ENCODE results near the gene PSMG2.
"Not testable (repeated sequence)": the region's sequence is repeated elsewhere in the genome, so short reads cannot be mapped to it uniquely, and the experiment has no call there.

PSMG2 gene

GRCh38 chr18:12758566-12758965 is 55.7 kb downstream of the PSMG2 start:
- DNase-seq (ENCODE audit: low read depth in 2 of 3, low spot score in 2 of 3), result not testable (repeated sequence)

GRCh38 chr18:12765126-12765525 is 62.3 kb downstream of the PSMG2 start:
- no peak for DNase-seq (ENCODE audit: low read depth in 2 of 3, low spot score in 2 of 3)

- no peak for DNase-seq (ENCODE audit: low read depth in 2 of 3, low spot score in 2 of 3)
These were observed 62.7 kb downstream of the PSMG2 start for GRCh38 chr18:12765586-12765985.

- no peak for DNase-seq (ENCODE audit: low read depth in 2 of 3, low spot score in 2 of 3)
These were observed 64.2 kb downstream of the PSMG2 start for GRCh38 chr18:12766986-12767433.

GRCh38 chr18:12767580-12768155 is 64.8 kb downstream of the PSMG2 start:
- no peak for DNase-seq (ENCODE audit: low read depth in 2 of 3, low spot score in 2 of 3)

GRCh38 chr18:12768625-12769024 is 65.8 kb downstream of the PSMG2 start:
- no peak for DNase-seq (ENCODE audit: low read depth in 2 of 3, low spot score in 2 of 3)

- no peak for DNase-seq (ENCODE audit: low read depth in 2 of 3, low spot score in 2 of 3)
These were observed 66.3 kb downstream of the PSMG2 start for GRCh38 chr18:12769136-12769535.

GRCh38 chr18:12769644-12770440 is 67.0 kb downstream of the PSMG2 start:
- no peak for DNase-seq (ENCODE audit: low read depth in 2 of 3, low spot score in 2 of 3)

- DNase-seq (ENCODE audit: low read depth in 2 of 3, low spot score in 2 of 3), result no peak
These were observed 67.8 kb downstream of the PSMG2 start for GRCh38 chr18:12770469-12771219.

- DNase-seq (ENCODE audit: low read depth in 2 of 3, low spot score in 2 of 3), result no peak
These were observed 69.3 kb downstream of the PSMG2 start for GRCh38 chr18:12772111-12772510.

GRCh38 chr18:12773369-12773768 is 70.5 kb downstream of the PSMG2 start:
- DNase-seq (ENCODE audit: low read depth in 2 of 3, low spot score in 2 of 3), result no peak

- DNase-seq (ENCODE audit: low read depth in 2 of 3, low spot score in 2 of 3), result no peak
These were observed 72.1 kb downstream of the PSMG2 start for GRCh38 chr18:12774982-12775381.

All from activated CD8-positive, alpha-beta memory T cell treated with anti-CD3 and anti-CD28 coated beads for 48 hours (primary cell).